PFSK-1 (cell line): ENCODE measurements around the gene REG4.

Source experiments
- FOXP2 ChIP-seq: optimal IDR thresholded peaks from 2 replicates; pipeline ENCODE3; 2011; ENCODE audit warnings: borderline replicate concordance, control low read depth, inconsistent platforms; ENCODE audit not compliant: insufficient read depth; ENCODE audit errors: extremely low read length, extremely low read depth
- POLR2AphosphoS5 ChIP-seq: IDR thresholded peaks from 2 replicates; pipeline ENCODE4 v1.6.1; 2012; ENCODE audit warnings: low read depth, mild to moderate bottlenecking, control low read depth, low read length, moderate library complexity
- REST ChIP-seq, 2 experiments: IDR thresholded peaks; 2 replicates each; pipeline versions ENCODE4 v1.6.1 to v1.8.0; 2011 to 2012; ENCODE audit warnings: low read depth in 2 of 2, low read length in 2 of 2, control low read depth in 1 of 2, inconsistent platforms in 1 of 2, mild to moderate bottlenecking in 1 of 2, moderate library complexity in 1 of 2; ENCODE audit not compliant: insufficient read depth in 1 of 2
- SIN3A ChIP-seq: IDR thresholded peaks from 2 replicates; pipeline ENCODE4 v1.6.1; 2012; ENCODE audit warnings: mild to moderate bottlenecking, low read length, moderate library complexity, borderline replicate concordance; ENCODE audit not compliant: insufficient read depth
- TAF1 ChIP-seq: IDR thresholded peaks from 2 replicates; pipeline ENCODE4 v1.6.1; 2012; ENCODE audit warnings: low read length, control low read depth, borderline replicate concordance; ENCODE audit not compliant: insufficient read depth

REG4 gene

GRCh38 chr1:119815928-119816327 lies 4.7 kb upstream of the REG4 start:
- TF ChIP-seq REST (IDR thresholded peaks at IDR 0.05; ENCODE audit: insufficient read depth in 1 of 2, low read depth in 2 of 2, low read length in 2 of 2) = no peak
- no peak for TF ChIP-seq SIN3A
- TF ChIP-seq FOXP2 = no peak
- no peak for TF ChIP-seq TAF1
- TF ChIP-seq POLR2AphosphoS5 = no peak

GRCh38 chr1:119815361-119815760 lies 4.1 kb upstream of the REG4 start:
- no peak for TF ChIP-seq REST (IDR thresholded peaks at IDR 0.05; ENCODE audit: insufficient read depth in 1 of 2, low read depth in 2 of 2, low read length in 2 of 2)
- TF ChIP-seq SIN3A = no peak

GRCh38 chr1:119814288-119814687 lies 3.0 kb upstream of the REG4 start:
- no peak for TF ChIP-seq FOXP2
- TF ChIP-seq REST (IDR thresholded peaks at IDR 0.05; ENCODE audit: insufficient read depth in 1 of 2, low read depth in 2 of 2, low read length in 2 of 2) = no peak
- no peak for TF ChIP-seq POLR2AphosphoS5
- TF ChIP-seq SIN3A = no peak
- no peak for TF ChIP-seq TAF1

- TF ChIP-seq SIN3A = no peak
- no peak for TF ChIP-seq REST (IDR thresholded peaks at IDR 0.05; ENCODE audit: insufficient read depth in 1 of 2, low read depth in 2 of 2, low read length in 2 of 2)
- TF ChIP-seq POLR2AphosphoS5 = no peak
- TF ChIP-seq FOXP2 = no peak
- no peak for TF ChIP-seq TAF1
These were observed 811 bp upstream of the REG4 start for GRCh38 chr1:119811985-119812557.

GRCh38 chr1:119808972-119809550 lies 2.2 kb downstream of the REG4 start:
- TF ChIP-seq SIN3A (no peak), FOXP2 (no peak), REST (IDR thresholded peaks at IDR 0.05; ENCODE audit: insufficient read depth in 1 of 2, low read depth in 2 of 2, low read length in 2 of 2) (no peak), POLR2AphosphoS5 (no peak), TAF1 (no peak)
